WTC11 (cell line): ENCODE results near the gene OVAAL.

ENCODE experiments used
- ATF3 ChIP-seq: sonication (generic); formaldehyde crosslinking; conservative IDR thresholded peaks from 2 replicates; pipeline ENCODE4 v1.8.1; 2022; ENCODE audit warnings: mild to moderate bottlenecking, missing genetic modification reagents
- CREM ChIP-seq: sonication (generic); formaldehyde crosslinking; IDR thresholded peaks from 2 replicates; pipeline ENCODE4 v1.8.1; 2022; ENCODE audit warnings: mild to moderate bottlenecking, missing genetic modification reagents, moderate library complexity
- CTCF ChIP-seq: fragments of 200-600 bp; IDR thresholded peaks from 2 replicates; pipeline ENCODE4 v1.8.0; 2022; ENCODE audit warnings: antibody characterized with exemption
- ESRRA ChIP-seq: sonication (generic); formaldehyde crosslinking; IDR thresholded peaks from 2 replicates; pipeline ENCODE4 v1.8.1; 2022; ENCODE audit warnings: mild to moderate bottlenecking, missing genetic modification reagents, borderline replicate concordance
- FOXP4 ChIP-seq: sonication (generic); formaldehyde crosslinking; IDR thresholded peaks from 2 replicates; pipeline ENCODE4 v1.8.0; 2022; ENCODE audit warnings: mild to moderate bottlenecking, missing genetic modification reagents
- MAX ChIP-seq: sonication (generic); formaldehyde crosslinking; IDR thresholded peaks from 2 replicates; pipeline ENCODE4 v1.8.0; 2022; ENCODE audit warnings: mild to moderate bottlenecking, missing genetic modification reagents
- SMAD3 ChIP-seq: sonication (generic); formaldehyde crosslinking; IDR thresholded peaks from 2 replicates; pipeline ENCODE4 v1.8.0; 2022; ENCODE audit warnings: missing genetic modification reagents, mild to moderate bottlenecking, borderline replicate concordance
- SOX15 ChIP-seq: fragments of 250-450 bp; sonication (Bioruptor Pico); IDR thresholded peaks from 2 replicates; pipeline ENCODE4 v1.9.0; 2021; ENCODE audit warnings: mild to moderate bottlenecking
- SP1 ChIP-seq: sonication (generic); formaldehyde crosslinking; conservative IDR thresholded peaks from 2 replicates; pipeline ENCODE4 v1.8.1; 2022; ENCODE audit warnings: missing genetic modification reagents
- TEAD1 ChIP-seq: sonication (generic); formaldehyde crosslinking; IDR thresholded peaks from 2 replicates; pipeline ENCODE4 v1.8.0; 2022; ENCODE audit warnings: mild to moderate bottlenecking, missing genetic modification reagents
- TEAD4 ChIP-seq: sonication (generic); formaldehyde crosslinking; IDR thresholded peaks from 2 replicates; pipeline ENCODE4 v1.8.0; 2022; ENCODE audit warnings: mild to moderate bottlenecking, missing genetic modification reagents
- USF2 ChIP-seq: sonication (generic); formaldehyde crosslinking; IDR thresholded peaks from 2 replicates; pipeline ENCODE4 v1.8.1; 2023; ENCODE audit warnings: mild to moderate bottlenecking, missing genetic modification reagents, moderate library complexity
- ZBTB21 ChIP-seq: sonication (generic); formaldehyde crosslinking; IDR thresholded peaks from 2 replicates; pipeline ENCODE4 v1.8.1; 2023; ENCODE audit warnings: mild to moderate bottlenecking, missing genetic modification reagents, borderline replicate concordance
- ZNF512 ChIP-seq: sonication (generic); formaldehyde crosslinking; IDR thresholded peaks from 2 replicates; pipeline ENCODE4 v1.8.1; 2022; ENCODE audit warnings: missing genetic modification reagents, borderline replicate concordance

- no peak for TF ChIP-seq ESRRA (CRISPR knock-in tag)
- peak; percentile 56; the same call in 1 of the 2 replicates for TF ChIP-seq CTCF
- TF ChIP-seq USF2, result no peak
- TF ChIP-seq TEAD1, result no peak
- TF ChIP-seq SOX15, result no peak
- no peak for TF ChIP-seq CREM (CRISPR knock-in tag)
- TF ChIP-seq ATF3 (CRISPR knock-in tag), result no peak
- no peak for TF ChIP-seq TEAD4 (CRISPR knock-in tag)
- TF ChIP-seq MAX, result no peak
- no peak for TF ChIP-seq SMAD3 (CRISPR knock-in tag)
- no peak for TF ChIP-seq ZBTB21
- no peak for TF ChIP-seq FOXP4 (CRISPR knock-in tag)
- TF ChIP-seq ZNF512 (CRISPR knock-in tag), result no peak
- no peak for TF ChIP-seq SP1 (CRISPR knock-in tag)
Observed at GRCh38 chr1:180533266-180533987, 25.3 kb upstream of the OVAAL start.
